Measurements from ENCODE around the gene EXOG.

- TF ChIP-seq POLR2A (IDR thresholded peaks at IDR 0.05; ENCODE audit: borderline replicate concordance, extremely low read depth, insufficient read depth, insufficient read length) (no peak), EZH2 (IDR thresholded peaks at IDR 0.05) (no peak), CTCF (IDR thresholded peaks at IDR 0.05 in 2 of 3, conservative IDR thresholded peaks at IDR 0.05 in 1 of 3; ENCODE audit: borderline replicate concordance in 1 of 3, insufficient read depth in 1 of 3, low read depth in 2 of 3, low read length in 2 of 3) (no peak), YY1 (IDR thresholded peaks at IDR 0.05; ENCODE audit: extremely low read depth, insufficient replicate concordance, low read depth, low read length) (no peak), EGR1 (IDR thresholded peaks at IDR 0.05; ENCODE audit: low read depth) (no peak), ZBTB33 (IDR thresholded peaks at IDR 0.05; ENCODE audit: extremely low read depth, insufficient replicate concordance, low read length) (no peak), FOSL1 (IDR thresholded peaks at IDR 0.05; ENCODE audit: low read depth) (no peak), TCF7L2 (IDR thresholded peaks at IDR 0.05; ENCODE audit: borderline replicate concordance, extremely low read depth, insufficient read depth, insufficient read length) (no peak), RAD21 (IDR thresholded peaks at IDR 0.05; ENCODE audit: low read depth) (no peak), ZNF274 (IDR thresholded peaks at IDR 0.05; ENCODE audit: low read depth, low read length) (no peak), EZH2phosphoT487 (IDR thresholded peaks at IDR 0.05; ENCODE audit: borderline replicate concordance) (no peak)
- TF ChIP-seq, protein P1, sequence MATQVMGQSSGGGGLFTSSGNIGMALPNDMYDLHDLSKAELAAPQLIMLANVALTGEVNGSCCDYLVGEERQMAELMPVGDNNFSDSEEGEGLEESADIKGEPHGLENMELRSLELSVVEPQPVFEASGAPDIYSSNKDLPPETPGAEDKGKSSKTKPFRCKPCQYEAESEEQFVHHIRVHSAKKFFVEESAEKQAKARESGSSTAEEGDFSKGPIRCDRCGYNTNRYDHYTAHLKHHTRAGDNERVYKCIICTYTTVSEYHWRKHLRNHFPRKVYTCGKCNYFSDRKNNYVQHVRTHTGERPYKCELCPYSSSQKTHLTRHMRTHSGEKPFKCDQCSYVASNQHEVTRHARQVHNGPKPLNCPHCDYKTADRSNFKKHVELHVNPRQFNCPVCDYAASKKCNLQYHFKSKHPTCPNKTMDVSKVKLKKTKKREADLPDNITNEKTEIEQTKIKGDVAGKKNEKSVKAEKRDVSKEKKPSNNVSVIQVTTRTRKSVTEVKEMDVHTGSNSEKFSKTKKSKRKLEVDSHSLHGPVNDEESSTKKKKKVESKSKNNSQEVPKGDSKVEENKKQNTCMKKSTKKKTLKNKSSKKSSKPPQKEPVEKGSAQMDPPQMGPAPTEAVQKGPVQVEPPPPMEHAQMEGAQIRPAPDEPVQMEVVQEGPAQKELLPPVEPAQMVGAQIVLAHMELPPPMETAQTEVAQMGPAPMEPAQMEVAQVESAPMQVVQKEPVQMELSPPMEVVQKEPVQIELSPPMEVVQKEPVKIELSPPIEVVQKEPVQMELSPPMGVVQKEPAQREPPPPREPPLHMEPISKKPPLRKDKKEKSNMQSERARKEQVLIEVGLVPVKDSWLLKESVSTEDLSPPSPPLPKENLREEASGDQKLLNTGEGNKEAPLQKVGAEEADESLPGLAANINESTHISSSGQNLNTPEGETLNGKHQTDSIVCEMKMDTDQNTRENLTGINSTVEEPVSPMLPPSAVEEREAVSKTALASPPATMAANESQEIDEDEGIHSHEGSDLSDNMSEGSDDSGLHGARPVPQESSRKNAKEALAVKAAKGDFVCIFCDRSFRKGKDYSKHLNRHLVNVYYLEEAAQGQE (IDR thresholded peaks at IDR 0.05; ENCODE audit: low read depth): no peak
These were observed 71.4 kb downstream of the EXOG start for GRCh38 chr3:38567498-38567897.
